Osteocyte (in vitro differentiated cells): Measurements from ENCODE around the gene POLR2C. TPM values are rescaled to one million over a fixed set of nuclear protein-coding genes. Genes with fewer than 3 reads are reported as not detected.

Experiments used
- DNase-seq: peaks from one replicate; pipeline ENCODE4 v3.0.0; 2021; ENCODE audit warnings: mixed read lengths; ENCODE audit not compliant: unreplicated experiment; ENCODE audit errors: extremely low spot score
- H3K27ac Mint-ChIP-seq: one replicate; pipeline ENCODE4 v1.8.0; 2021; ENCODE audit warnings: mild to moderate bottlenecking, mixed read lengths; ENCODE audit not compliant: unreplicated experiment
- H3K27me3 Mint-ChIP-seq: one replicate; pipeline ENCODE4 v1.8.0; 2021; ENCODE audit warnings: mixed read lengths; ENCODE audit not compliant: unreplicated experiment
- H3K36me3 Mint-ChIP-seq: one replicate; pipeline ENCODE4 v1.8.0; 2021; ENCODE audit warnings: mixed read lengths; ENCODE audit not compliant: unreplicated experiment
- H3K4me1 Mint-ChIP-seq: one replicate; pipeline ENCODE4 v1.8.0; 2021; ENCODE audit warnings: mixed read lengths; ENCODE audit not compliant: unreplicated experiment
- H3K4me3 Mint-ChIP-seq: one replicate; pipeline ENCODE4 v1.8.0; 2021; ENCODE audit warnings: mild to moderate bottlenecking, moderate library complexity, mixed read lengths; ENCODE audit not compliant: unreplicated experiment
- H3K9me3 Mint-ChIP-seq: one replicate; pipeline ENCODE4 v1.8.0; 2021; ENCODE audit warnings: mixed read lengths; ENCODE audit not compliant: unreplicated experiment
- CTCF ChIP-seq: fragments of 200-600 bp; sonication (generic); IDR thresholded peaks from 2 replicates; pipeline ENCODE4 v1.5.0; 2021; ENCODE audit warnings: antibody characterized with exemption, mild to moderate bottlenecking, moderate library complexity
- total RNA-seq: library from RNA; stranded (reverse); gene quantifications from 2 replicates; pipeline ENCODE4 v1.2.1, GENCODE V29; 2021

The POLR2C gene
- total RNA-seq, 1 donor from 2014 or later = 46.8 TPM

- DNase-seq = no peak
- peaks cover 7% of the 10 kb centered on the region for H3K4me1 Mint-ChIP-seq
- no peak overlapping the region for H3K4me3 Mint-ChIP-seq
- TF ChIP-seq CTCF = no peak
- H3K27me3 Mint-ChIP-seq = no peaks in the 10 kb centered on the region
- H3K36me3 Mint-ChIP-seq = peaks cover 31% of the 10 kb centered on the region
- no peak overlapping the region for H3K27ac Mint-ChIP-seq
- H3K9me3 Mint-ChIP-seq = no peaks in the 10 kb centered on the region
Observed at GRCh38 chr16:57516176-57516725, 53.8 kb downstream of the POLR2C start.

DNA sequence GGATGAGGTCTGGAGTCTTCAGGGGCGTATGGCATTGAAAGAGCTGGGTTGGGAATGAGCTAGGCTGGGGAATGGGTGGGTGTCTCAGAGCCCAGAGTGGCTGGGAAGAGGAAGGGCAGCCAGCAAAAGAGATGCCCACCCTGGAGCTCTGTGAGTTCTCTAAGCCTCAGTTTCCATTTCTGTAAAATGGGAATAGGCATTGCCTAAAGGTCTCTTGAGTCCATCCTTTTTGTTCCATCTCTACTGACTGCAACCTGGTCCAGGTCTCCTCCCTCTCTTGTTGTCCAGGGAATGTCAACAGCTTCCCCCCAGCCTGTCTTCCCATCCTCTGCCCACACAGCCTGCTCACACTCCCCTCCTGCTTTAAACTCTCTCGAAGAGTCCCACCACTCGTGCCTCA lies 54.3 kb downstream of the POLR2C start:
- peaks cover 29% of the 10 kb centered on the region for H3K36me3 Mint-ChIP-seq
- no peak overlapping the region for H3K4me3 Mint-ChIP-seq
- no peaks in the 10 kb centered on the region for H3K27me3 Mint-ChIP-seq
- H3K9me3 Mint-ChIP-seq = no peaks in the 10 kb centered on the region
- H3K27ac Mint-ChIP-seq = no peak overlapping the region
- peaks cover 7% of the 10 kb centered on the region for H3K4me1 Mint-ChIP-seq
- no peak for DNase-seq
- no peak for TF ChIP-seq CTCF

DNA sequence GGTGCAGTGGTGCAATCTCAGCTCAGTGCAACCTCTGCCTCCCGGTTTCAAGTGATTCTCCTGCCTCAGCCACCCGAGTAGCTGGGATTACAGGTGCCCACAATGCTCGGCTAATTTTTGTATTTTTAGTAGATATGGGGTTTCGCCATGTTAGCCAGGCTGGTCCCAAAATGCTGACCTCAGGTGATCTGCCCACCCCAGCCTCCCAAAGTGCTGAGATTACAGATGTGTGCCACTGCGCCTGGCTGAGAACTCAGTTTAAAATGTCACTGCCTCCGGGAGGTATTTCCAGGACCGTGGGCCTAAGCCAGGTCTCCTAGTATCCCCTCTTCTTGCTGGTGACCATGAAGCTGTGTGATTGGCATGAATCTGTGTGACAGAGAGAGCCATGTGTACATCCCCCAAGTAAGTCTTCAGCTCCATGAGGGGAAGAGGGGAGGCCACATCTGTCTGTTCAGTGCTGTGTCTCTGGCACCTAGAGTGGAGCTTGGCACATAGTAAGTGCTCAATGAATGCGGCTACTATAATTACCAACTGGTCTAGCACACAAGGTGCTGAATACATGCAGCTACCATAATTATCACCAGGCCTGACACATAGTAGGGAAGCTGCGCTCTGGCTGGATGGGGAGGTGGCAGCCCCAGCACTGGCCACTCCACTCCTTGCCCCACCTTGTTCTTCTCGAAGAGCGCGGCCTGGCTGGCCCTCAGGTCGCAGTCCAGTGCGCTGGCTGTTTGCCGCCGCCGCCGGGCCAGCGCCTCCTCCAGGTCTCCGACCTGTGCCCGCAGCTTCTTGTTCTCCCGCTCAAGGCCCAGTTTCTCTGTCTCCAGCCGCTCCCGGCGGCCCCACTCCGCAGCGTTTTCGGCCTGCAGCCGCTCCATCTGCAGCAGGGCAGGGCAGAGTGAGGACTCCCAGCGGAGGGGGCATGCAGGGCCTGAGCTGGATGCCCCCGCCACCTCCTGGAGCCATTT lies 55.2 kb downstream of the POLR2C start:
- Mint-ChIP-seq H3K4me3 (no peak overlapping the region), H3K9me3 (no peaks in the 10 kb centered on the region), H3K36me3 (peaks cover 26% of the 10 kb centered on the region), H3K27me3 (no peaks in the 10 kb centered on the region), H3K27ac (no peak overlapping the region), H3K4me1 (peaks cover 7% of the 10 kb centered on the region)
- DNase-seq = no peak
- no peak for TF ChIP-seq CTCF

DNA sequence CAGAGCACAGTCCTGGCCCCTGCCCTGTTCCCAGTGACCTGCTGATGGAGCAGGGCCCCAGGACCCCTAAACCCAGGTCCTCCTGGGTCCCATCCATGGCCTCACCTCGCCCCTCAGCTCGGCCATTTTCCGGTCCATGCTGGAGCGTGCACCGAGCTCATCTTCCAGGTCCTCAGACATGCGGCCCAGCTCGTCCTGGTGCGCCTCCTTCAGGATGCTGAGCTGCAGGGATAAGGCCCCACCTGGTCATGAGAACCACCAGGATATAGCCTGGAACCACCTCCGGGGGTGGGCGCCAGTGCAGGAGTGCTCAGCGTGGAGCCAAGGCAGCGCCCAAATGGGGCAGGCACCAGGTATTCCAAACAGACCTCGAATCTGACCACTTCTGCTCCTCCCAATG lies 56.0 kb downstream of the POLR2C start:
- no peak for DNase-seq
- Mint-ChIP-seq H3K27me3 (no peaks in the 10 kb centered on the region), H3K9me3 (no peaks in the 10 kb centered on the region), H3K36me3 (peaks cover 21% of the 10 kb centered on the region), H3K27ac (no peak overlapping the region), H3K4me3 (no peak overlapping the region), H3K4me1 (peaks cover 2% of the 10 kb centered on the region)
- TF ChIP-seq CTCF = no peak

GRCh38 chr16:57518922-57519321 lies 56.4 kb downstream of the POLR2C start:
- DNase-seq = no peak
- no peak overlapping the region for H3K4me3 Mint-ChIP-seq
- H3K9me3 Mint-ChIP-seq = no peaks in the 10 kb centered on the region
- H3K27me3 Mint-ChIP-seq = no peaks in the 10 kb centered on the region
- no peaks in the 10 kb centered on the region for H3K4me1 Mint-ChIP-seq
- TF ChIP-seq CTCF = no peak
- peaks cover 20% of the 10 kb centered on the region for H3K36me3 Mint-ChIP-seq
- no peak overlapping the region for H3K27ac Mint-ChIP-seq
